ENCODE data around the gene NTM.

DNA sequence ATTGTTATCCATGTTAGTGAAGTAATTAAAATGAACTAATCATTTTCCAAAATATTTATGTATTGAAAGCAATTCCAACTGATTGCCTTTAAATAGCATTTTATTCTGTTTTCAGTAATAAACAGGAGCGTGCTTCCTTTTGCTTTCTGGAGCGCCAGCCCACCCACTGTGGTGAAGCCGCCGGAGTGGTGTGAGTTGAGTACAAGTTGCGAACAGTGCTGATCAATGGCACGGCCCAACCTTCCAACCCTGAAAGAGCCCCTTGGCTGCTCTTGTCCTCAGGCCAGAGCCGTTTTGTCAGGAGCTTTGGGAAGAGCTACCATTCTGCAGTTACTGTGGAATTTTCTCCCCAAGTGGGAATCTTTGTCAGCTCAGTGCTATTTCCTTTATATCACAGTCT is 42.8 kb downstream of the NTM start:
- TF ChIP-seq, protein P1, sequence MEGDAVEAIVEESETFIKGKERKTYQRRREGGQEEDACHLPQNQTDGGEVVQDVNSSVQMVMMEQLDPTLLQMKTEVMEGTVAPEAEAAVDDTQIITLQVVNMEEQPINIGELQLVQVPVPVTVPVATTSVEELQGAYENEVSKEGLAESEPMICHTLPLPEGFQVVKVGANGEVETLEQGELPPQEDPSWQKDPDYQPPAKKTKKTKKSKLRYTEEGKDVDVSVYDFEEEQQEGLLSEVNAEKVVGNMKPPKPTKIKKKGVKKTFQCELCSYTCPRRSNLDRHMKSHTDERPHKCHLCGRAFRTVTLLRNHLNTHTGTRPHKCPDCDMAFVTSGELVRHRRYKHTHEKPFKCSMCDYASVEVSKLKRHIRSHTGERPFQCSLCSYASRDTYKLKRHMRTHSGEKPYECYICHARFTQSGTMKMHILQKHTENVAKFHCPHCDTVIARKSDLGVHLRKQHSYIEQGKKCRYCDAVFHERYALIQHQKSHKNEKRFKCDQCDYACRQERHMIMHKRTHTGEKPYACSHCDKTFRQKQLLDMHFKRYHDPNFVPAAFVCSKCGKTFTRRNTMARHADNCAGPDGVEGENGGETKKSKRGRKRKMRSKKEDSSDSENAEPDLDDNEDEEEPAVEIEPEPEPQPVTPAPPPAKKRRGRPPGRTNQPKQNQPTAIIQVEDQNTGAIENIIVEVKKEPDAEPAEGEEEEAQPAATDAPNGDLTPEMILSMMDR (IDR thresholded peaks at IDR 0.05): no peak
- no peak for TF ChIP-seq POLR2A (IDR thresholded peaks at IDR 0.05)
